ENCODE results near the gene NKIRAS1.
"Not testable (repeated sequence)": the region's sequence is repeated elsewhere in the genome, so short reads cannot be mapped to it uniquely, and the experiment has no call there.

- TF ChIP-seq, protein P1, sequence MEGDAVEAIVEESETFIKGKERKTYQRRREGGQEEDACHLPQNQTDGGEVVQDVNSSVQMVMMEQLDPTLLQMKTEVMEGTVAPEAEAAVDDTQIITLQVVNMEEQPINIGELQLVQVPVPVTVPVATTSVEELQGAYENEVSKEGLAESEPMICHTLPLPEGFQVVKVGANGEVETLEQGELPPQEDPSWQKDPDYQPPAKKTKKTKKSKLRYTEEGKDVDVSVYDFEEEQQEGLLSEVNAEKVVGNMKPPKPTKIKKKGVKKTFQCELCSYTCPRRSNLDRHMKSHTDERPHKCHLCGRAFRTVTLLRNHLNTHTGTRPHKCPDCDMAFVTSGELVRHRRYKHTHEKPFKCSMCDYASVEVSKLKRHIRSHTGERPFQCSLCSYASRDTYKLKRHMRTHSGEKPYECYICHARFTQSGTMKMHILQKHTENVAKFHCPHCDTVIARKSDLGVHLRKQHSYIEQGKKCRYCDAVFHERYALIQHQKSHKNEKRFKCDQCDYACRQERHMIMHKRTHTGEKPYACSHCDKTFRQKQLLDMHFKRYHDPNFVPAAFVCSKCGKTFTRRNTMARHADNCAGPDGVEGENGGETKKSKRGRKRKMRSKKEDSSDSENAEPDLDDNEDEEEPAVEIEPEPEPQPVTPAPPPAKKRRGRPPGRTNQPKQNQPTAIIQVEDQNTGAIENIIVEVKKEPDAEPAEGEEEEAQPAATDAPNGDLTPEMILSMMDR (IDR thresholded peaks at IDR 0.05): not testable (repeated sequence)
- TF ChIP-seq EP300 (IDR thresholded peaks at IDR 0.05): not testable (repeated sequence)
These were observed 1.0 kb upstream of the NKIRAS1 start for GRCh38 chr3:23917679-23918303.

All from suprapubic skin (tissue), 3 donors.